H1 (cell line): Measurements from ENCODE around the gene DHPS. TPM values are rescaled to one million over a fixed set of nuclear protein-coding genes. Genes with fewer than 3 reads are reported as not detected.
A peak's percentile ranks its signal among the peaks of the same experiment; 100 is the strongest.

Source experiments
- CTCF ChIA-PET: fragments of 300-600 bp; sonication (Branson Sonifier 250); formaldehyde crosslinking; loops from one replicate; lab custom pipeline; 2021; ENCODE audit not compliant: partially characterized antibody; lab: Charles Lee
- POLR2A ChIA-PET: fragments of 300-600 bp; sonication (Branson Sonifier 250); formaldehyde crosslinking; loops from one replicate; lab custom pipeline; 2021; ENCODE audit warnings: inconsistent platforms; ENCODE audit not compliant: partially characterized antibody; lab: Charles Lee
- DNase-seq, 2 experiments: peaks; one replicate each; pipeline versions ENCODE4 v3.0.0 to v3.0.0-alpha.2; 2010 to 2022; ENCODE audit warnings: low spot score in 2 of 2, low read depth in 1 of 2, mixed read lengths in 1 of 2
- FAIRE-seq: peaks from 2 replicates; lab custom pipeline; 2011; peaks lifted over from hg19 to GRCh38; lab: Jason Lieb, UNC
- H2AFZ ChIP-seq: 2 replicates; pipeline ENCODE4 v1.8.1; 2012; ENCODE audit warnings: low read length, inconsistent platforms
- H2AK5ac ChIP-seq: 2 replicates; pipeline ENCODE4 v1.6.1; 2013; ENCODE audit warnings: low read depth, low read length
- H2BK120ac ChIP-seq: replicated peaks from 2 replicates; pipeline ENCODE3; 2013; ENCODE audit warnings: low read depth, low read length, inconsistent platforms
- H2BK12ac ChIP-seq: 2 replicates; pipeline ENCODE4 v1.6.1; 2013; ENCODE audit warnings: low read depth, low read length
- H2BK15ac ChIP-seq: 2 replicates; pipeline ENCODE4 v1.6.1; 2013; ENCODE audit warnings: low read length
- H2BK20ac ChIP-seq: 2 replicates; pipeline ENCODE4 v1.6.1; 2013; ENCODE audit warnings: low read length
- H2BK5ac ChIP-seq: 2 replicates; pipeline ENCODE4 v1.6.1; 2013; ENCODE audit warnings: low read depth, low read length
- H3K14ac ChIP-seq: 2 replicates; pipeline ENCODE4 v1.6.1; 2013; ENCODE audit warnings: inconsistent platforms; ENCODE audit not compliant: insufficient read length
- H3K18ac ChIP-seq: 2 replicates; pipeline ENCODE4 v1.6.1; 2013; ENCODE audit warnings: low read length; ENCODE audit errors: extremely low read depth
- H3K23ac ChIP-seq: 2 replicates; pipeline ENCODE4 v1.6.1; 2013; ENCODE audit warnings: inconsistent platforms; ENCODE audit not compliant: insufficient read length
- H3K23me2 ChIP-seq: 2 replicates; pipeline ENCODE4 v1.6.1; 2013; ENCODE audit warnings: low read depth, low read length
- H3K27ac ChIP-seq: 2 replicates; pipeline ENCODE4 v1.6.1; 2011; ENCODE audit warnings: low read depth, low read length, inconsistent platforms
- H3K27me3 ChIP-seq, 4 experiments: replicated peaks in 1 of 4; 1 replicate in 1 of 4; 2 replicates in 3 of 4; pipeline versions ENCODE4 v1.6.1 to v1.8.1; 2011 to 2013; ENCODE audit warnings: low read length in 3 of 4, mild to moderate bottlenecking in 3 of 4, inconsistent platforms in 2 of 4, mixed read lengths in 2 of 4, moderate library complexity in 1 of 4; ENCODE audit not compliant: control insufficient read depth in 3 of 4, insufficient read depth in 3 of 4; ENCODE audit errors: extremely low read depth in 1 of 4
- H3K36me3 ChIP-seq, 4 experiments: 2 replicates each; pipeline versions ENCODE4 v1.6.1 to v1.8.1; 2011 to 2013; ENCODE audit warnings: mild to moderate bottlenecking in 4 of 4, low read length in 3 of 4, moderate library complexity in 2 of 4, control low read depth in 1 of 4, inconsistent platforms in 1 of 4; ENCODE audit not compliant: insufficient read depth in 4 of 4, control insufficient read depth in 2 of 4
- H3K4ac ChIP-seq: replicated peaks from 2 replicates; pipeline ENCODE3; 2013; ENCODE audit warnings: low read length, low read depth, mixed read lengths, inconsistent platforms; ENCODE audit not compliant: insufficient read length
- H3K4me1 ChIP-seq, 4 experiments: replicated peaks in 1 of 4; 1 replicate in 1 of 4; 2 replicates in 3 of 4; pipeline versions ENCODE4 v1.6.1 to v1.8.1; 2011 to 2013; ENCODE audit warnings: low read length in 3 of 4, inconsistent platforms in 2 of 4, mixed read lengths in 1 of 4; ENCODE audit not compliant: insufficient read depth in 4 of 4, control insufficient read depth in 3 of 4
- H3K4me2 ChIP-seq, 2 experiments: 2 replicates each; pipeline versions ENCODE4 v1.6.1 to v1.8.1; 2011 to 2013; ENCODE audit warnings: low read depth in 2 of 2, low read length in 2 of 2, control low read depth in 1 of 2, inconsistent platforms in 1 of 2, mild to moderate bottlenecking in 1 of 2; ENCODE audit not compliant: insufficient read depth in 1 of 2
- H3K4me3 ChIP-seq, 4 experiments: fragments of 200-600, 300-600 bp in 1 of 4; sonication (generic), shearing (Covaris generic), sonication (Bioruptor Twin) in 1 of 4; 2 replicates each; pipeline versions ENCODE4 v1.5.1 to v1.8.1; 2011 to 2016; ENCODE audit warnings: low read length in 4 of 4, low read depth in 3 of 4, control low read depth in 2 of 4, inconsistent platforms in 2 of 4, mild to moderate bottlenecking in 2 of 4, mixed read lengths in 1 of 4, moderate library complexity in 1 of 4; ENCODE audit not compliant: insufficient read depth in 2 of 4; ENCODE audit errors: extremely low read depth in 1 of 4
- H3K56ac ChIP-seq: replicated peaks from 2 replicates; pipeline ENCODE3; 2013; ENCODE audit warnings: low read depth, mild to moderate bottlenecking, mixed read lengths, low read length, inconsistent platforms; ENCODE audit not compliant: insufficient read length
- H3K79me1 ChIP-seq: 2 replicates; pipeline ENCODE4 v1.6.1; 2013; ENCODE audit warnings: low read depth, low read length, control low read depth
- H3K79me2 ChIP-seq, 2 experiments: 2 replicates each; pipeline versions ENCODE4 v1.6.1 to v1.8.1; 2012 to 2013; ENCODE audit warnings: low read length in 2 of 2, mild to moderate bottlenecking in 2 of 2, inconsistent platforms in 1 of 2; ENCODE audit not compliant: insufficient read depth in 2 of 2, control insufficient read depth in 1 of 2
- H3K9ac ChIP-seq, 4 experiments: replicated peaks in 1 of 4; 1 replicate in 1 of 4; 2 replicates in 3 of 4; pipeline versions ENCODE4 v1.6.1 to v1.8.1; 2011 to 2013; ENCODE audit warnings: low read depth in 3 of 4, low read length in 3 of 4, control low read depth in 2 of 4, mild to moderate bottlenecking in 2 of 4, moderate library complexity in 2 of 4, inconsistent platforms in 1 of 4; ENCODE audit errors: extremely low read depth in 1 of 4
- H3K9me3 ChIP-seq, 2 experiments: 2 replicates each; pipeline versions ENCODE4 v1.6.1 to v1.8.1; 2012 to 2013; ENCODE audit warnings: mild to moderate bottlenecking in 2 of 2, moderate library complexity in 2 of 2, control low read depth in 1 of 2, inconsistent platforms in 1 of 2, low read depth in 1 of 2, low read length in 1 of 2, mixed read lengths in 1 of 2; ENCODE audit not compliant: insufficient read depth in 2 of 2
- H4K20me1 ChIP-seq, 2 experiments: replicated peaks in 1 of 2; 2 replicates each; pipeline versions ENCODE3 to v1.8.1; 2011 to 2013; ENCODE audit warnings: inconsistent platforms in 2 of 2, low read length in 2 of 2, mild to moderate bottlenecking in 1 of 2; ENCODE audit not compliant: insufficient read depth in 2 of 2, control insufficient read depth in 1 of 2
- H4K5ac ChIP-seq: 2 replicates; pipeline ENCODE4 v1.6.1; 2013; ENCODE audit warnings: low read length, low read depth, mixed read lengths, inconsistent platforms; ENCODE audit not compliant: insufficient read length
- H4K8ac ChIP-seq: 2 replicates; pipeline ENCODE4 v1.8.0; 2013; ENCODE audit warnings: mild to moderate bottlenecking, moderate library complexity, low read length, inconsistent platforms; ENCODE audit not compliant: insufficient read depth; ENCODE audit errors: extremely low read depth
- H4K91ac ChIP-seq: replicated peaks from 2 replicates; pipeline ENCODE3; 2013; ENCODE audit warnings: low read length, mixed read lengths, inconsistent platforms; ENCODE audit not compliant: insufficient read length
- CREB1 ChIP-seq: IDR thresholded peaks from 2 replicates; pipeline ENCODE4 v1.6.1; 2012; ENCODE audit warnings: inconsistent platforms
- POLR2A ChIP-seq, 2 experiments: IDR thresholded peaks; 1 replicate in 1 of 2; 2 replicates in 1 of 2; pipeline ENCODE4 v1.6.1; 2011; ENCODE audit warnings: low read depth in 2 of 2, low read length in 2 of 2, mild to moderate bottlenecking in 2 of 2; ENCODE audit errors: control extremely low read depth in 1 of 2
- RAD21 ChIP-seq, 2 experiments: IDR thresholded peaks in 1 of 2; conservative IDR thresholded peaks in 1 of 2; 2 replicates each; pipeline ENCODE4 v1.6.1; 2011; ENCODE audit warnings: low read depth in 2 of 2, low read length in 2 of 2, improper control_type of control experiment in 1 of 2, inconsistent platforms in 1 of 2, mild to moderate bottlenecking in 1 of 2, moderate library complexity in 1 of 2
- WGBS, 2 experiments: shearing (Covaris generic) in 1 of 2; methylation state at CpG; one replicate each; pipeline versions ENCODE4 v1.1.6 to v1.1.7; 2013 to 2015; ENCODE audit warnings: low lambda C conversion rate in 2 of 2, mixed read lengths in 2 of 2, inconsistent platforms in 1 of 2, low coverage in 1 of 2, missing lambda C conversion rate in 1 of 2; ENCODE audit not compliant: insufficient replicate concordance in 2 of 2, insufficient coverage in 1 of 2, insufficient read length in 1 of 2; ENCODE audit errors: extremely low coverage in 1 of 2, missing lambda C conversion rate in 1 of 2; 5-methylcytosine and 5-hydroxymethylcytosine counted together
- polyA plus RNA-seq, 7 experiments: library from polyadenylated mRNA; depleted of rRNA in 3 of 7; stranded (reverse) in 5 of 7; unstranded in 2 of 7; fragments of >200 nt in 5 of 7; fragments of 200-250 nt in 2 of 7; gene quantifications; 1 replicate in 5 of 7; 2 replicates in 1 of 7; 4 replicates in 1 of 7; pipeline versions ENCODE4 v1.2.1 to v1.2.3, GENCODE V29; 2011 to 2013; ENCODE audit warnings: missing spikeins in 2 of 7, mixed read lengths in 2 of 7
- total RNA-seq: library from RNA; stranded (reverse); fragmentation: NEBNext Ultra II Directional; extraction: Animal tissue kit (Norgen Biotek cat#: 25700); gene quantifications from 2 replicates; pipeline ENCODE4 v1.2.1, GENCODE V29; 2021

The DHPS gene
- total and polyA plus RNA-seq, 2 of the 8 experiments (the other 6 are each of a cell fraction or from before 2014, with no cell fraction given), result 86.6 to 99.6 TPM

- H3K14ac ChIP-seq, result no peak overlapping the region
- DNase-seq, result no peak
- H4K5ac ChIP-seq, result no peak overlapping the region
- no peak overlapping the region for H3K56ac ChIP-seq
- H3K18ac ChIP-seq, result no peak overlapping the region
- 0 out of 2 replicates have a peak overlapping the region, but pooled peaks have one; percentile 27 for H3K27ac ChIP-seq
- no peak overlapping the region for H4K91ac ChIP-seq
- peaks cover 0 to 22% of the 10 kb centered on the region in 2 experiments; a peak in 1 of 4 replicates for H3K79me2 ChIP-seq
- ChIA-PET CTCF (interaction anchor here (0.8 to 2.3 kb wide), 5 partner anchors 9 to 102 kb away, joined by 3 to 7 read pairs (median 6); no protein-coding TSS in a partner anchor), POLR2A (interaction anchor here (0.8 to 5.3 kb wide), 7 partner anchors 11 to 1835 kb away, joined by 3 to 31 read pairs (median 7); partner anchors contain the start of genes DHPS and TNPO2)
- peak overlapping the region; percentile 55; the same call in 1 of the 2 replicates for H2BK5ac ChIP-seq
- peaks cover 3 to 22% (median 7%) of the 10 kb centered on the region in 4 experiments for H3K4me1 ChIP-seq
- peak overlapping the region; percentile 82 for H4K8ac ChIP-seq
- peak overlapping the region; percentile 68; the same call in 1 of the 2 replicates for H2BK12ac ChIP-seq
- TF ChIP-seq RAD21 (IDR thresholded peaks at IDR 0.05 in 1 of 2, conservative IDR thresholded peaks at IDR 0.05 in 1 of 2; ENCODE audit: low read depth in 2 of 2, low read length in 2 of 2) (no peak), POLR2A (IDR thresholded peaks at IDR 0.05; ENCODE audit: control extremely low read depth in 1 of 2, low read depth in 2 of 2, low read length in 2 of 2) (no peak), CREB1 (no peak)
- H2BK20ac ChIP-seq, result no peak overlapping the region
- peaks cover 4% of the 10 kb centered on the region; the same call in 1 of the 2 replicates for H3K79me1 ChIP-seq
- H3K9me3 ChIP-seq, result no peaks in the 10 kb centered on the region
- no peak overlapping the region for H2AFZ ChIP-seq
- H2AK5ac ChIP-seq, result peak overlapping the region; percentile 17; the same call in 1 of the 2 replicates
- peak overlapping the region in 3 of 4 experiments; percentile 10 to 91 (median 71); a peak in 4 of 7 replicates for H3K9ac ChIP-seq
- H2BK120ac ChIP-seq, result no peak overlapping the region
- H3K4ac ChIP-seq, result no peak overlapping the region
- peaks cover 6 to 10% (median 6%) of the 10 kb centered on the region in 4 experiments; a peak in 5 of 8 replicates for H3K36me3 ChIP-seq
- peaks cover 24% of the 10 kb centered on the region for H3K23me2 ChIP-seq
- H3K27me3 ChIP-seq, result no peaks in the 10 kb centered on the region; a peak in 1 of 7 replicates
- no peak overlapping the region for H2BK15ac ChIP-seq
- no peak overlapping the region for H3K23ac ChIP-seq
- 85% methylated on average over 12 of the region's 12 CpGs; no CpG with 5 or more reads in 1 of the 2 experiments for WGBS, 2 experiments
- peak overlapping the region; percentile 88 to 97 (median 92) for H3K4me3 ChIP-seq
- no peak for FAIRE-seq
- H3K4me2 ChIP-seq, result peak overlapping the region; percentile 99 to 100
- peaks cover 0 to 9% of the 10 kb centered on the region in 2 experiments for H4K20me1 ChIP-seq
Measured at GRCh38 chr19:12665671-12666264, 15.9 kb downstream of the DHPS start.
